ENCODE measurements around the gene C9orf50.

C9orf50 gene

DNA sequence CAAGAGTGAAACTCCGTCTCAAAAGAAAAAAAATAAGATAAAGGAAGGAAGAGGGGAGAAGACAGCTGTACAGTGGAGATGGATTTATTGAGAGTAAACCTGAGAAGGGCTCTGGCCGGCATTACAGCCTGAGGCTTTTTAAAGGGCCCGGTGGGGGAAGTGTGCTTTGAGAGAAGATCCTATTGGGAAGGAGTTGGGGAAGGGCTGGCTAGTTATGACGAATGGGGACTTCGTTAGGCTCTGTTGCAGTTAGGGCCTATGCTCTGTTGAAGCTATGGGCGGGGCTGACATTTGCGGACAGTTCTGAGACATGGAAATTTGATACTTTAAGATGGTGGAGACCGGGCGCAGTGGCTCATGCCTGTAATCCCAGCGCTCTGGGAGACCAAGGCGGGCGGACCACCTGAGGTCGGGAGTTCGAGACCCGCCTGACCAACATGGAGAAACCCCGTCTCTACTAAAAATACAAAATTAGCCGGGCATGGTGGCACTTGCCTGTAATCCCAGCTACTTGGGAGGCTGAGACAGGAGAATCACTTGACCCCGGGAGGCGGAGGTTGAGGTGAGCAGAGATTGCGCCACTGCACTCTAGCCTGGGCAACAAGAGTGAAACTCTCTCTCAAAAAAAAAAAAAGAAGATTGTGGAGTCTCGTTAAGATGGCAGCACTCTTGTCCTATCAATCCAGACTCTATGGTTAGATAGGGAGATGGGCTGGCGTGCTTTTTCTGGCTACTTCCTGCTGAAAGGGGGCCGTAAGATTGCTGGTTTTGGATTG lies 33.2 kb downstream of the C9orf50 start:
- peaks cover 0 to 4% (median 0%) of the 10 kb centered on the region in 4 donors for H3K4me1 ChIP-seq
- no peaks in the 10 kb centered on the region for H3K9me3 ChIP-seq
- TF ChIP-seq, protein P1, sequence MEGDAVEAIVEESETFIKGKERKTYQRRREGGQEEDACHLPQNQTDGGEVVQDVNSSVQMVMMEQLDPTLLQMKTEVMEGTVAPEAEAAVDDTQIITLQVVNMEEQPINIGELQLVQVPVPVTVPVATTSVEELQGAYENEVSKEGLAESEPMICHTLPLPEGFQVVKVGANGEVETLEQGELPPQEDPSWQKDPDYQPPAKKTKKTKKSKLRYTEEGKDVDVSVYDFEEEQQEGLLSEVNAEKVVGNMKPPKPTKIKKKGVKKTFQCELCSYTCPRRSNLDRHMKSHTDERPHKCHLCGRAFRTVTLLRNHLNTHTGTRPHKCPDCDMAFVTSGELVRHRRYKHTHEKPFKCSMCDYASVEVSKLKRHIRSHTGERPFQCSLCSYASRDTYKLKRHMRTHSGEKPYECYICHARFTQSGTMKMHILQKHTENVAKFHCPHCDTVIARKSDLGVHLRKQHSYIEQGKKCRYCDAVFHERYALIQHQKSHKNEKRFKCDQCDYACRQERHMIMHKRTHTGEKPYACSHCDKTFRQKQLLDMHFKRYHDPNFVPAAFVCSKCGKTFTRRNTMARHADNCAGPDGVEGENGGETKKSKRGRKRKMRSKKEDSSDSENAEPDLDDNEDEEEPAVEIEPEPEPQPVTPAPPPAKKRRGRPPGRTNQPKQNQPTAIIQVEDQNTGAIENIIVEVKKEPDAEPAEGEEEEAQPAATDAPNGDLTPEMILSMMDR (IDR thresholded peaks at IDR 0.05), result no peak
- no peaks in the 10 kb centered on the region for H3K27me3 ChIP-seq
- intact Hi-C loops (cut with DNase I; ENCODE audit: low total_unique reads), result no loop called here
- DNase-seq, result no peak
- no peak overlapping the region for H3K27ac ChIP-seq
- no peaks in the 10 kb centered on the region for H3K36me3 ChIP-seq
- no peak overlapping the region for H3K4me3 ChIP-seq

DNA sequence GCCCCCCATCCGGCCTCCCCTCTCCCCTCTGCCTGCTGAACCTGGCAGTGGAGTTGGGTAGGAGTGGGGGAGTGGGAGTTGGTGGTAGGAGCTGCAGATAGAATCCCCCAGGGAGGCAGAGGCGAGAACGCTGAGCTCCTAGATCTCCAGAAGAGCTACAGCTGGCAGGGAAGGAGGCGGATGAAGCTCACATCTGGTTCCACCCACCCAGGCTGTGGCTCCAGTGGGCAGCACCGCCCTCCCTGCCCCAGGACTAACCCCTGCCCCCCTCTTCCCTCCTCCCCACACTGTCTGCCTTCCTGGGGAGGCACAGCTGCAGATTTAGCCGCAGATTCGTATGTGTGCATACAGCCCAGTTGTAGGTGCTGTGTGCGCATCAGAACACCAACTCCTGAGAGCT lies 34.2 kb downstream of the C9orf50 start:
- Histone ChIP-seq H3K27me3 (no peaks in the 10 kb centered on the region), H3K4me1 (peaks cover 0 to 4% (median 0%) of the 10 kb centered on the region in 4 donors), H3K9me3 (no peaks in the 10 kb centered on the region), H3K4me3 (no peak overlapping the region), H3K27ac (no peak overlapping the region), H3K36me3 (no peaks in the 10 kb centered on the region)
- TF ChIP-seq, protein P1 (IDR thresholded peaks at IDR 0.05), result no peak
- no peak for DNase-seq
- intact Hi-C loops (cut with DNase I; ENCODE audit: low total_unique reads), result no loop called here

DNA sequence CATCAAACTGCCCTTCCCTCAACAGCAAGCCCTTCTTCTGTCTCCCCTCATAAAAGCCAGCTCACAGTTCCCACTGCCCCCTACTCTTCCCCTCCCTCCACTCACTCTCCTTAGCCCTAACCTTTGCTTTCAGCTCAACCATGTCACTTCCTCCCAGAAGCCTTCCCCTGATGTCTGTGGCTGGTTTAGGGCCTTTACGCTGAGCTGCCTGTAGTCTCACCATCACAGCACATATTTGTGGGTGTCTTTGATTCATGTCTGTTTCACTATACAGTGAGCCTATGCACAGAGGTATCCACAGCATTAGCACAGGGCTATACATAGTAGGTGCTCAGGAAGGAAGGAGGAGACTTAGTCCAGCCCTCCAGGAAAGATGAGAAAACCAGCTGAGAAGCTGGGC lies 34.7 kb downstream of the C9orf50 start:
- Histone ChIP-seq H3K27ac (no peak overlapping the region), H3K4me1 (peaks cover 0 to 4% (median 0%) of the 10 kb centered on the region in 4 donors), H3K9me3 (no peaks in the 10 kb centered on the region), H3K36me3 (no peaks in the 10 kb centered on the region), H3K27me3 (no peaks in the 10 kb centered on the region), H3K4me3 (no peak overlapping the region)
- intact Hi-C loops (cut with DNase I; ENCODE audit: low total_unique reads), result no loop called here
- DNase-seq, result no peak
- TF ChIP-seq, protein P1 (IDR thresholded peaks at IDR 0.05), result no peak

DNA sequence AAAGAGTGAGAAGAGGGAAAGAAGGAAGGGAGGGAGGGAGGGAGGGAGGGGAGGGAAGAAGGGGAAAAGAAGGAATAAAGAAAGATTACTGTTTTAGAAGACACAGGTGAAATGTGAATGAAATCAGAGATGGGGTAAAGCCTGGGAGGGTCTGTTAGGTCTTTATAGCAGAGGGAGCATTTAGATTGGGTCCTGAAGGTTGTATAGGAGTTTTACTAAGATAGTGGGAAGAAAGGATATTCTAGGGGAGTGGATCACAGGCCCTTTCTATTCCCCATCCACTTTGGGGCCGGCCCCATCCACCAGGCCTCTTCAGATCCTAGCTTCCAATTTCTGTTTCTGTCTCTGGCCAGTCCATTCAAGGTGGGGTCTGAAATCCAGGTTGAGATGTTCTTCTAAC lies 35.5 kb downstream of the C9orf50 start:
- Histone ChIP-seq H3K4me1 (peaks cover 0 to 4% (median 0%) of the 10 kb centered on the region in 4 donors), H3K27ac (no peak overlapping the region), H3K27me3 (no peaks in the 10 kb centered on the region), H3K36me3 (no peaks in the 10 kb centered on the region), H3K9me3 (no peaks in the 10 kb centered on the region), H3K4me3 (no peak overlapping the region)
- TF ChIP-seq, protein P1 (IDR thresholded peaks at IDR 0.05), result no peak
- intact Hi-C loops (cut with DNase I; ENCODE audit: low total_unique reads), result no loop called here
- DNase-seq, result no peak

DNA sequence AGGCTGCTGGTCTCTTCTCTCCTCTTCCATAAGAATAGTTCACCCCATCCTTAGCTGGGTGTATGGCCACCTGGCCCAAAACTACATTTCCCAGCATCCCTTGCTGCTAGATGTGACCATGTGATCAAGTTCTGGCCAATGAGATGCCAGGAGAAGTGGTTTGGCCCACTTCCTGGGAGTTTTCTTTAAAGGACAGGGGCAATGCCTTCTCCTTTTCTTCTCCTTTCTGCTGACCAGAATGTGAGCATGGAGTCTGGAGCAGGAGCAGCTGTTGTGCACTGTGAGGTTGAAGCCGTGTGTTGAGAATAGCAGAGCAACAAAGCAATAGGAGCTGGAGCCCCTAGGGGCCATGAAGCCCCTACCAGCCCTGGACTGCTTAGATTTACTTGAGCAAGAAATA lies 36.8 kb downstream of the C9orf50 start:
- peak; percentile 77 for DNase-seq

More for the DNA sequence above, 36.8 kb downstream of the C9orf50 start:
- Histone ChIP-seq H3K27me3 (no peaks in the 10 kb centered on the region), H3K27ac (no peak overlapping the region), H3K36me3 (no peaks in the 10 kb centered on the region), H3K4me1 (peaks cover 0 to 4% (median 0%) of the 10 kb centered on the region in 4 donors), H3K9me3 (no peaks in the 10 kb centered on the region), H3K4me3 (no peak overlapping the region)
- intact Hi-C loops (cut with DNase I; ENCODE audit: low total_unique reads), result no loop called here
- TF ChIP-seq, protein P1 (IDR thresholded peaks at IDR 0.05), result no peak
